K562 (cell line): ENCODE measurements around the gene HMGN3. TPM values are rescaled to one million over a fixed set of nuclear protein-coding genes. Genes with fewer than 3 reads are reported as not detected.
A peak's percentile ranks its signal among the peaks of the same experiment; 100 is the strongest.

Experiments
- ATAC-seq: fragments of 200-7000 bp; cut with Tn5 transposase; 3 replicates; pipeline ENCODE4 v1.9.1; 2020; ENCODE audit warnings: moderate library complexity
- BruUV-seq: library from RNA; stranded (reverse); fragments of 400-500 nt; replicated peaks from 2 replicates; lab custom pipeline; 2021; lab: Mats Ljungman, UMichigan
- CTCF ChIA-PET: fragments of 300-600 bp; formaldehyde crosslinking; extraction: SDS; loops from one replicate; lab custom pipeline; 2021; ENCODE audit warnings: low intra/inter-chr PET ratio; lab: Yijun Ruan, JAX
- POLR2A ChIA-PET: fragments of 300-600, 350-650 bp; sonication (Branson Sonifier 250); formaldehyde crosslinking; extraction: SDS; loops from one replicate; lab custom pipeline; 2021; ENCODE audit warnings: antibody characterized with exemption, inconsistent platforms; lab: Yijun Ruan, JAX
- DNase-seq, 4 experiments: peaks; one replicate each; pipeline versions ENCODE4 v3.0.0 to v3.0.0-alpha.2; 2011 to 2018; ENCODE audit warnings: low spot score in 3 of 4, mixed read lengths in 3 of 4; ENCODE audit errors: extremely low read depth in 1 of 4
- FAIRE-seq: peaks from 2 replicates; lab custom pipeline; 2011; peaks lifted over from hg19 to GRCh38; lab: Jason Lieb, UNC
- H2AFZ ChIP-seq: 2 replicates; pipeline ENCODE4 v1.6.0; 2011; ENCODE audit warnings: low read depth, low read length, control low read depth, inconsistent platforms
- H3K27ac ChIP-seq: fragments of 200-600 bp; 3 replicates; pipeline ENCODE4 v1.8.0; 2011; ENCODE audit warnings: low read depth, mild to moderate bottlenecking, control low read depth, inconsistent platforms, low read length, moderate library complexity, mixed read lengths; ENCODE audit errors: extremely low read depth
- H3K27me3 ChIP-seq, 2 experiments: fragments of 300-600 bp in 1 of 2; 2 replicates in 1 of 2; 3 replicates in 1 of 2; pipeline versions ENCODE4 v1.6.0 to v1.8.0; 2011; ENCODE audit warnings: inconsistent platforms in 2 of 2, low read length in 2 of 2, mild to moderate bottlenecking in 1 of 2, mixed read lengths in 1 of 2, moderate library complexity in 1 of 2; ENCODE audit not compliant: control insufficient read depth in 2 of 2, insufficient read depth in 2 of 2
- H3K36me3 ChIP-seq: fragments of 300-600 bp; 3 replicates; pipeline ENCODE4 v1.8.0; 2011; ENCODE audit warnings: mild to moderate bottlenecking, low read length, inconsistent platforms; ENCODE audit not compliant: control insufficient read depth, insufficient read depth
- H3K4me1 ChIP-seq, 2 experiments: fragments of 200-600 bp in 1 of 2; replicated peaks in 1 of 2; 2 replicates in 1 of 2; 3 replicates in 1 of 2; pipeline versions ENCODE4 v1.5.1 to v1.8.0; 2011; ENCODE audit warnings: inconsistent platforms in 2 of 2, low read length in 2 of 2, mild to moderate bottlenecking in 1 of 2, mixed read lengths in 1 of 2, moderate library complexity in 1 of 2; ENCODE audit not compliant: control insufficient read depth in 2 of 2, insufficient read depth in 2 of 2
- H3K4me2 ChIP-seq: 2 replicates; pipeline ENCODE4 v1.6.1; 2011; ENCODE audit warnings: low read length, control low read depth, inconsistent platforms, mixed read lengths; ENCODE audit not compliant: insufficient read depth
- H3K4me3 ChIP-seq: fragments of 200-600 bp; sonication (generic), shearing (Covaris generic); 2 replicates; pipeline ENCODE4 v1.5.1; 2016; ENCODE audit warnings: control low read depth, inconsistent platforms
- H3K79me2 ChIP-seq: fragments of 200-600 bp; 3 replicates; pipeline ENCODE4 v1.8.0; 2011; ENCODE audit warnings: low read length, inconsistent platforms; ENCODE audit not compliant: control insufficient read depth, insufficient read depth
- H3K9ac ChIP-seq, 2 experiments: 2 replicates each; pipeline versions ENCODE4 v1.6.0 to v1.6.1; 2011; ENCODE audit warnings: low read depth in 2 of 2, low read length in 2 of 2, control low read depth in 1 of 2, inconsistent platforms in 1 of 2, mild to moderate bottlenecking in 1 of 2, mixed read lengths in 1 of 2; ENCODE audit not compliant: insufficient read depth in 1 of 2
- H3K9me1 ChIP-seq: one replicate; pipeline ENCODE4 v1.6.0; 2011; ENCODE audit warnings: inconsistent platforms, mild to moderate bottlenecking, low read length, moderate library complexity; ENCODE audit not compliant: control insufficient read depth, insufficient read depth
- H3K9me3 ChIP-seq: replicated peaks from 2 replicates; pipeline ENCODE4 v1.5.1; 2011; ENCODE audit warnings: low read depth, low read length, inconsistent platforms; ENCODE audit not compliant: control insufficient read depth, insufficient read depth
- H4K20me1 ChIP-seq: replicated peaks from 2 replicates; pipeline ENCODE4 v1.6.1; 2011; ENCODE audit warnings: low read length, inconsistent platforms, mixed read lengths; ENCODE audit not compliant: control insufficient read depth, insufficient read depth
- E2F5 ChIP-seq: sonication (generic); formaldehyde crosslinking; IDR thresholded peaks from 2 replicates; pipeline ENCODE4 v1.8.0; 2022; ENCODE audit warnings: mild to moderate bottlenecking, missing genetic modification reagents
- NFXL1 ChIP-seq: fragments of 450-650 bp; formaldehyde crosslinking; IDR thresholded peaks from 2 replicates; pipeline ENCODE4 v1.4.0; 2021; ENCODE audit warnings: mild to moderate bottlenecking
- PKNOX1 ChIP-seq: fragments of 450-650 bp; IDR thresholded peaks from 2 replicates; pipeline ENCODE4 v1.6.1; 2016
- SFPQ ChIP-seq: fragments of 200-400 bp; formaldehyde crosslinking; IDR thresholded peaks from 2 replicates; pipeline ENCODE4 v1.6.1; 2017; ENCODE audit warnings: mild to moderate bottlenecking, low read depth, low read length, moderate library complexity
- XRCC3 ChIP-seq: fragments of 450-650 bp; IDR thresholded peaks from 2 replicates; pipeline ENCODE4 v1.6.1; 2017; ENCODE audit warnings: mild to moderate bottlenecking, moderate library complexity
- ZNF384 ChIP-seq: IDR thresholded peaks from 2 replicates; pipeline ENCODE4 v1.6.1; 2012; ENCODE audit warnings: low read depth, low read length, improper control_type of control experiment
- ZNF79 ChIP-seq: fragments of 250-450 bp; sonication (Bioruptor Pico); IDR thresholded peaks from 2 replicates; pipeline ENCODE4 v1.4.0; 2020; ENCODE audit warnings: low read depth, mild to moderate bottlenecking, moderate library complexity
- WGBS: fragments of 100-300 bp; shearing (Covaris generic); methylation state at CpG from one replicate; pipeline ENCODE4 v1.1.6; 2016; ENCODE audit warnings: low coverage, mixed read lengths; ENCODE audit not compliant: insufficient coverage; ENCODE audit errors: missing lambda C conversion rate; 5-methylcytosine and 5-hydroxymethylcytosine counted together
- in situ Hi-C: fragments of 300-500 bp; cut with MboI; formaldehyde crosslinking; loops from 4 replicates; pipeline ENCODE4 v1.15.0; 2018; ENCODE audit warnings: inconsistent platforms, mixed read lengths
- intact Hi-C: fragments of 100-400 bp; cut with micrococcal nuclease; formaldehyde crosslinking; loops from 2 replicates; pipeline ENCODE4 v1.14.2; 2022
- polyA plus RNA-seq, 8 experiments: library from polyadenylated mRNA; depleted of rRNA in 4 of 8; stranded (reverse) in 5 of 8; unstranded in 3 of 8; fragments of >200 nt; fragmentation: Nextera tagmentation in 2 of 8; fragmentation: Illumina TruSeq in 1 of 8; extraction: Ambion mirVana in 2 of 8; extraction: Trizol in 1 of 8; gene quantifications; 2 replicates each; pipeline versions ENCODE4 v1.2.1 to v1.2.3, GENCODE V29; 2011 to 2014; ENCODE audit warnings: inconsistent platforms in 1 of 8, missing spikeins in 1 of 8
- total RNA-seq, 7 experiments: library from RNA; depleted of rRNA in 6 of 7; stranded (reverse); fragments of >200 nt in 6 of 7; fragmentation: Illumina TruSeq in 2 of 7; extraction: Trizol in 2 of 7; gene quantifications; 2 replicates each; pipeline versions ENCODE4 v1.2.1 to v1.2.3, GENCODE V29; 2011 to 2021; ENCODE audit warnings: low replicate concordance in 1 of 7

HMGN3 gene
- total and polyA plus RNA-seq, 9 of the 15 experiments (the other 6 are each of a cell fraction or from before 2014, with no cell fraction given) = 42.1 to 154 (median 88.1) TPM

GRCh38 chr6:79234150-79235022 is at the start of gene HMGN3 (continued):
- peak; percentile 9; the same call in 1 of the 2 replicates for TF ChIP-seq PKNOX1
- TF ChIP-seq, all 486 proteins: peak for 73

GRCh38 chr6:79280756-79281155 is 46.3 kb upstream of the HMGN3 start:
- no peak overlapping the region for H3K4me2 ChIP-seq
- no peak overlapping the region for H2AFZ ChIP-seq
- no peaks in the 10 kb centered on the region for H3K36me3 ChIP-seq
- CTCF ChIA-PET = no interaction called here
- no peak for DNase-seq
- H3K4me1 ChIP-seq = no peaks in the 10 kb centered on the region
- in situ Hi-C loops = no loop called here
- POLR2A ChIA-PET = no interaction called here
- no peak for FAIRE-seq
- WGBS = 0% methylated on average over 1 of the region's 1 CpG
- no peaks in the 10 kb centered on the region for H3K9me3 ChIP-seq
- H4K20me1 ChIP-seq = no peaks in the 10 kb centered on the region
- no peak for TF ChIP-seq ZNF384
- TF ChIP-seq SFPQ = no peak
- TF ChIP-seq XRCC3 = no peak
- TF ChIP-seq NFXL1 (CRISPR knock-in tag) = no peak
- TF ChIP-seq E2F5 (CRISPR knock-in tag) = no peak
- no peak for TF ChIP-seq ZNF79 (CRISPR knock-in tag)
- TF ChIP-seq, all 486 proteins: peak for 0
- H3K27me3 ChIP-seq = no peaks in the 10 kb centered on the region
- no peak overlapping the region for H3K9ac ChIP-seq
- ATAC-seq = no peak
- intact Hi-C loops = no loop called here
- no peaks in the 10 kb centered on the region for H3K9me1 ChIP-seq
- H3K4me3 ChIP-seq = no peak overlapping the region
- no peaks in the 10 kb centered on the region for H3K79me2 ChIP-seq
- H3K27ac ChIP-seq = no peak overlapping the region
- no TSS peak for BruUV-seq
